B cell (primary cell): ENCODE data around the gene SLAMF9. TPM values are rescaled to one million over a fixed set of nuclear protein-coding genes. Genes with fewer than 3 reads are reported as not detected.

Experiments used
- ATAC-seq: fragments of 200-7000 bp; cut with Tn5 transposase; one replicate; pipeline ENCODE4 v1.10.0; 2021; ENCODE audit warnings: low read depth, mild to moderate bottlenecking, moderate number of reproducible peaks, moderate library complexity
- CTCF ChIA-PET: fragments of 350-600 bp; sonication (Branson Sonifier 250); formaldehyde crosslinking; loops from one replicate; lab custom pipeline; 2021; ENCODE audit warnings: antibody characterized with exemption, inconsistent platforms; lab: Charles Lee
- POLR2A ChIA-PET: fragments of 350-600 bp; sonication (Branson Sonifier 250); formaldehyde crosslinking; loops from one replicate; lab custom pipeline; 2021; ENCODE audit warnings: antibody characterized with exemption; lab: Charles Lee
- DNase-seq: peaks from one replicate; pipeline ENCODE4 v3.0.0; 2013
- H2AFZ ChIP-seq: 2 replicates; pipeline ENCODE4 v1.6.1; 2012; ENCODE audit warnings: mild to moderate bottlenecking, low read depth, low read length; ENCODE audit not compliant: insufficient read depth, poor library complexity, severe bottlenecking
- H3K27ac ChIP-seq, 2 donors: 1 replicate in 1 of 2; 2 replicates in 1 of 2; pipeline ENCODE4 v1.5.1; 2012 to 2013; ENCODE audit warnings: low read length in 2 of 2, mild to moderate bottlenecking in 2 of 2, moderate library complexity in 1 of 2
- H3K27me3 ChIP-seq, 4 experiments: fragments of 200-600 bp in 1 of 4; sonication (generic) in 1 of 4; replicated peaks in 1 of 4; 1 replicate in 2 of 4; 2 replicates in 2 of 4; pipeline versions ENCODE4 v1.6.1 to v1.7.0; 2013 to 2016; ENCODE audit warnings: low read length in 3 of 4, mild to moderate bottlenecking in 2 of 4, mixed read lengths in 1 of 4, moderate library complexity in 1 of 4; ENCODE audit not compliant: insufficient read depth in 4 of 4, control insufficient read depth in 3 of 4; ENCODE audit errors: control extremely low read depth in 1 of 4
- H3K36me3 ChIP-seq, 2 experiments: replicated peaks in 1 of 2; 1 replicate in 1 of 2; 2 replicates in 1 of 2; pipeline versions ENCODE4 v1.6.1 to v1.7.1; 2013; ENCODE audit warnings: low read length in 1 of 2; ENCODE audit not compliant: insufficient read depth in 2 of 2, control insufficient read depth in 1 of 2; ENCODE audit errors: control extremely low read depth in 1 of 2, extremely low read depth in 1 of 2
- H3K4me1 ChIP-seq, 2 donors: fragments of 200-600 bp in 1 of 2; sonication (generic) in 1 of 2; 1 replicate in 1 of 2; 2 replicates in 1 of 2; pipeline versions ENCODE4 v1.5.1 to v1.6.1; 2013 to 2017; ENCODE audit warnings: low read length in 2 of 2; ENCODE audit not compliant: control insufficient read depth in 2 of 2, insufficient read depth in 2 of 2
- H3K4me2 ChIP-seq: replicated peaks from 2 replicates; pipeline ENCODE3; 2012; ENCODE audit warnings: mild to moderate bottlenecking, low read depth, low read length; ENCODE audit not compliant: poor library complexity, severe bottlenecking
- H3K4me3 ChIP-seq, 5 experiments: fragments of 200-600 bp in 1 of 5; sonication (generic) in 1 of 5; 1 replicate in 3 of 5; 2 replicates in 2 of 5; pipeline versions ENCODE4 v1.5.1 to v1.7.0; 2011 to 2016; ENCODE audit warnings: low read length in 4 of 5, mild to moderate bottlenecking in 4 of 5, low read depth in 2 of 5, control low read depth in 1 of 5, moderate library complexity in 1 of 5; ENCODE audit not compliant: insufficient read depth in 1 of 5; ENCODE audit errors: control extremely low read depth in 1 of 5, extremely low read depth in 1 of 5
- H3K79me2 ChIP-seq: fragments of 200-600 bp; sonication (generic); one replicate; pipeline ENCODE4 v1.6.0; 2016; ENCODE audit warnings: low read length; ENCODE audit not compliant: control insufficient read depth, insufficient read depth
- H3K9ac ChIP-seq: fragments of 200-600 bp; sonication (generic); 2 replicates; pipeline ENCODE4 v1.6.1; 2017; ENCODE audit warnings: mild to moderate bottlenecking, low read length, moderate library complexity
- H3K9me3 ChIP-seq, 3 donors: one replicate each; pipeline versions ENCODE4 v1.6.1 to v1.7.1; 2013; ENCODE audit warnings: low read length in 2 of 3; ENCODE audit not compliant: control insufficient read depth in 2 of 3, insufficient read depth in 1 of 3; ENCODE audit errors: control extremely low read depth in 1 of 3
- H4K20me1 ChIP-seq: 2 replicates; pipeline ENCODE4 v1.6.0; 2012; ENCODE audit warnings: mild to moderate bottlenecking, low read length; ENCODE audit not compliant: insufficient read depth, control insufficient read depth, poor library complexity, severe bottlenecking
- H3K27ac Mint-ChIP-seq: one replicate; pipeline ENCODE4 v1.8.0; 2021; ENCODE audit warnings: mixed read lengths
- H3K27me3 Mint-ChIP-seq: one replicate; pipeline ENCODE4 v1.8.0; 2021; ENCODE audit warnings: mixed read lengths
- H3K4me1 Mint-ChIP-seq: one replicate; pipeline ENCODE4 v1.8.0; 2021; ENCODE audit warnings: mixed read lengths
- H3K4me3 Mint-ChIP-seq: one replicate; pipeline ENCODE4 v1.8.0; 2021; ENCODE audit warnings: mixed read lengths
- H3K9me3 Mint-ChIP-seq: one replicate; pipeline ENCODE4 v1.8.0; 2022; ENCODE audit warnings: mixed read lengths; ENCODE audit not compliant: insufficient read depth
- CTCF ChIP-seq: fragments of 200-600 bp; IDR thresholded peaks from one replicate; pipeline ENCODE4 v1.8.0; 2022; ENCODE audit warnings: antibody characterized with exemption, mild to moderate bottlenecking
- EZH2 ChIP-seq: IDR thresholded peaks from 2 replicates; pipeline ENCODE4 v1.6.1; 2012; ENCODE audit warnings: borderline replicate concordance, low read depth, mild to moderate bottlenecking, moderate library complexity, low read length; ENCODE audit not compliant: insufficient read depth, poor library complexity, severe bottlenecking
- WGBS: methylation state at CpG from one replicate; pipeline ENCODE4 v1.1.5; 2013; ENCODE audit warnings: missing lambda C conversion rate; ENCODE audit not compliant: insufficient coverage; 5-methylcytosine and 5-hydroxymethylcytosine counted together
- intact Hi-C: fragments of 100-400 bp; cut with micrococcal nuclease; formaldehyde crosslinking; loops from one replicate; pipeline ENCODE4 v1.10.0; 2022
- polyA plus RNA-seq: library from polyadenylated mRNA; depleted of rRNA; stranded (reverse); fragments of >200 nt; gene quantifications from 2 replicates; pipeline ENCODE4 v1.2.3, GENCODE V29; 2012
- total RNA-seq, 2 donors: library from RNA; stranded (reverse); fragments of 120-200 nt in 1 of 2; gene quantifications; 1 replicate in 1 of 2; 2 replicates in 1 of 2; pipeline versions ENCODE4 v1.2.3 to v1.2.4, GENCODE V29; 2013 to 2022

SLAMF9 gene
- total and polyA plus RNA-seq, 2 donors (not counting 1 experiment from before 2014, with no cell fraction given): not detected

- H2AFZ ChIP-seq: peak overlapping the region; percentile 55
- peaks cover 21 to 22% of the 10 kb centered on the region in 2 donors for H3K4me1 ChIP-seq
- H3K27ac Mint-ChIP-seq: no peak overlapping the region
- peaks cover 20% of the 10 kb centered on the region for H3K4me1 Mint-ChIP-seq
- H4K20me1 ChIP-seq: no peaks in the 10 kb centered on the region
- peaks cover 36% of the 10 kb centered on the region for H3K27me3 Mint-ChIP-seq
- no peaks in the 10 kb centered on the region for H3K79me2 ChIP-seq
- ATAC-seq: no peak
- H3K4me2 ChIP-seq: peak overlapping the region; percentile 91
- H3K9me3 ChIP-seq: no peaks in the 10 kb centered on the region
- TF ChIP-seq EZH2 (no peak), CTCF (no peak)
- POLR2A ChIA-PET: interaction anchor here (0.9 kb wide), 1 partner anchor 20 kb away, joined by 3 read pairs; the partner anchor contains the start of gene TAGLN2
- no peaks in the 10 kb centered on the region for H3K36me3 ChIP-seq
- H3K27ac ChIP-seq: no peak overlapping the region
- peak overlapping the region; percentile 60 for H3K4me3 Mint-ChIP-seq
- no peaks in the 10 kb centered on the region for H3K9me3 Mint-ChIP-seq
- DNase-seq: no peak
- 52% methylated on average over 11 of the region's 11 CpGs for WGBS
- H3K27me3 ChIP-seq: peaks cover 0 to 34% (median 18%) of the 10 kb centered on the region in 4 experiments
- H3K4me3 ChIP-seq: peak overlapping the region in 4 of 5 experiments; percentile 8 to 46 (median 42)
- intact Hi-C loops: loop anchor here (1.0 kb wide), 3 partner anchors 9 to 165 kb away; partner anchors contain the start of gene DUSP23
- CTCF ChIA-PET: interaction anchor here (0.8 to 4.5 kb wide), 9 partner anchors 11 to 145 kb away, joined by 3 to 34 read pairs (median 4); partner anchors contain the start of gene FCRL6
- peak overlapping the region; percentile 52 for H3K9ac ChIP-seq
Measured at GRCh38 chr1:159944623-159945455, 9.2 kb downstream of the SLAMF9 start.
